IMR-90 (cell line): ENCODE data around the gene NKAP. TPM values are rescaled to one million over a fixed set of nuclear protein-coding genes. Genes with fewer than 3 reads are reported as not detected.

Experiments used
- ATAC-seq: fragments of 200-7000 bp; cut with Tn5 transposase; 2 replicates; pipeline ENCODE4 v1.9.1; 2020; ENCODE audit warnings: low read depth, mild to moderate bottlenecking, moderate library complexity
- Bru-seq: library from RNA; stranded (reverse); fragments of 400-500 nt; gene quantifications from one replicate; lab custom pipeline; 2021; lab: Mats Ljungman, UMichigan
- BruChase-seq, 2 experiments: library from RNA; stranded (reverse); fragments of 400-500 nt; gene quantifications; one replicate each; lab custom pipeline; 2021; lab: Mats Ljungman, UMichigan
- BruUV-seq: library from RNA; stranded (reverse); fragments of 400-500 nt; replicated peaks from 2 replicates; lab custom pipeline; 2021; lab: Mats Ljungman, UMichigan
- CTCF ChIA-PET: fragments of 300-600 bp; formaldehyde crosslinking; extraction: SDS; loops from one replicate; lab custom pipeline; 2021; ENCODE audit warnings: antibody characterized with exemption; lab: Yijun Ruan, JAX
- POLR2A ChIA-PET: fragments of 300-600 bp; sonication (Branson Sonifier 250); formaldehyde crosslinking; loops from one replicate; lab custom pipeline; 2022; ENCODE audit warnings: antibody characterized with exemption; ENCODE audit not compliant: unreplicated experiment; lab: Charles Lee
- DNase-seq: peaks from one replicate; pipeline ENCODE4 v3.0.0; 2013
- H2AFZ ChIP-seq: replicated peaks from 2 replicates; pipeline ENCODE3; 2013; ENCODE audit warnings: low read length, mild to moderate bottlenecking; ENCODE audit not compliant: poor library complexity
- H2AK5ac ChIP-seq: 2 replicates; pipeline ENCODE4 v1.6.1; 2013; ENCODE audit warnings: low read depth, low read length, inconsistent platforms
- H2AK9ac ChIP-seq: replicated peaks from 2 replicates; pipeline ENCODE3; 2013; ENCODE audit warnings: mild to moderate bottlenecking, low read depth, low read length, moderate library complexity; ENCODE audit not compliant: poor library complexity
- H2BK120ac ChIP-seq: 2 replicates; pipeline ENCODE4 v1.6.1; 2013; ENCODE audit warnings: low read depth, low read length, inconsistent platforms
- H2BK15ac ChIP-seq: 3 replicates; pipeline ENCODE4 v1.6.1; 2013; ENCODE audit warnings: low read depth, low read length, inconsistent platforms
- H2BK20ac ChIP-seq: 2 replicates; pipeline ENCODE4 v1.6.1; 2013; ENCODE audit warnings: low read depth, mild to moderate bottlenecking, inconsistent platforms, low read length, moderate library complexity
- H2BK5ac ChIP-seq: 2 replicates; pipeline ENCODE4 v1.6.1; 2013; ENCODE audit warnings: mild to moderate bottlenecking, low read depth, low read length, inconsistent platforms; ENCODE audit not compliant: poor library complexity, severe bottlenecking
- H3K14ac ChIP-seq: replicated peaks from 2 replicates; pipeline ENCODE4 v1.6.1; 2013; ENCODE audit warnings: low read depth, low read length, inconsistent platforms
- H3K18ac ChIP-seq: 2 replicates; pipeline ENCODE4 v1.6.1; 2013; ENCODE audit warnings: low read depth, low read length, control low read depth
- H3K23ac ChIP-seq: 2 replicates; pipeline ENCODE4 v1.6.1; 2013; ENCODE audit warnings: low read depth, low read length, inconsistent platforms
- H3K27ac ChIP-seq: 2 replicates; pipeline ENCODE4 v1.5.1; 2013; ENCODE audit warnings: mild to moderate bottlenecking, control low read depth, low read length; ENCODE audit not compliant: insufficient read depth
- H3K27me3 ChIP-seq: 2 replicates; pipeline ENCODE4 v1.6.1; 2013; ENCODE audit warnings: low read length; ENCODE audit not compliant: control insufficient read depth, insufficient read depth
- H3K36me3 ChIP-seq: 2 replicates; pipeline ENCODE4 v1.6.1; 2013; ENCODE audit warnings: low read length, mixed read lengths; ENCODE audit not compliant: control insufficient read depth, insufficient read depth
- H3K4ac ChIP-seq: 2 replicates; pipeline ENCODE4 v1.6.1; 2013; ENCODE audit warnings: low read depth, low read length, inconsistent platforms
- H3K4me1 ChIP-seq: 2 replicates; pipeline ENCODE4 v1.6.1; 2013; ENCODE audit warnings: low read length, mixed read lengths; ENCODE audit not compliant: control insufficient read depth, insufficient read depth
- H3K4me2 ChIP-seq: 2 replicates; pipeline ENCODE4 v1.6.1; 2013; ENCODE audit warnings: low read depth, mild to moderate bottlenecking, control low read depth, low read length, moderate library complexity
- H3K4me3 ChIP-seq: 2 replicates; pipeline ENCODE4 v1.5.1; 2013; ENCODE audit warnings: low read depth, mild to moderate bottlenecking, control low read depth, low read length, moderate library complexity; ENCODE audit not compliant: insufficient read depth
- H3K56ac ChIP-seq: 2 replicates; pipeline ENCODE4 v1.6.1; 2013; ENCODE audit warnings: low read length, inconsistent platforms; ENCODE audit not compliant: insufficient read depth; ENCODE audit errors: extremely low read depth
- H3K79me1 ChIP-seq, 2 experiments: 2 replicates each; pipeline ENCODE4 v1.6.1; 2013; ENCODE audit warnings: low read length in 2 of 2, inconsistent platforms in 1 of 2, low read depth in 1 of 2
- H3K9ac ChIP-seq: 2 replicates; pipeline ENCODE4 v1.6.1; 2013; ENCODE audit warnings: low read depth, low read length, control low read depth
- H3K9me1 ChIP-seq: 2 replicates; pipeline ENCODE4 v1.6.1; 2013; ENCODE audit warnings: low read length, inconsistent platforms; ENCODE audit not compliant: insufficient read depth
- H3K9me3 ChIP-seq: 2 replicates; pipeline ENCODE4 v1.6.1; 2013; ENCODE audit warnings: low read length; ENCODE audit not compliant: control insufficient read depth, insufficient read depth
- H4K20me1 ChIP-seq: 2 replicates; pipeline ENCODE4 v1.6.1; 2013; ENCODE audit warnings: low read length, inconsistent platforms; ENCODE audit not compliant: insufficient read depth
- H4K5ac ChIP-seq: 2 replicates; pipeline ENCODE4 v1.6.1; 2013; ENCODE audit warnings: mild to moderate bottlenecking, low read depth, low read length, control low read depth
- H4K8ac ChIP-seq, 2 experiments: 2 replicates each; pipeline ENCODE4 v1.6.1; 2013; ENCODE audit warnings: low read depth in 2 of 2, low read length in 2 of 2, control low read depth in 1 of 2, inconsistent platforms in 1 of 2
- H4K91ac ChIP-seq: 2 replicates; pipeline ENCODE4 v1.6.1; 2013; ENCODE audit warnings: low read depth, low read length, inconsistent platforms; ENCODE audit not compliant: insufficient read depth
- BHLHE40 ChIP-seq: fragments of 150-350 bp; IDR thresholded peaks from 2 replicates; pipeline ENCODE4 v1.6.1; 2016; ENCODE audit warnings: mild to moderate bottlenecking, low read depth, low read length
- MAZ ChIP-seq: IDR thresholded peaks from 2 replicates; pipeline ENCODE4 v1.6.1; 2012; ENCODE audit warnings: low read depth, mild to moderate bottlenecking, low read length, improper control_type of control experiment, moderate library complexity, borderline replicate concordance
- MXI1 ChIP-seq: IDR thresholded peaks from 2 replicates; pipeline ENCODE4 v1.6.1; 2012; ENCODE audit warnings: low read depth, mild to moderate bottlenecking, low read length, moderate library complexity, borderline replicate concordance
- NFE2L2 ChIP-seq: fragments of 150-350 bp; IDR thresholded peaks from 2 replicates; pipeline ENCODE4 v1.6.1; 2016; ENCODE audit warnings: low read depth, mild to moderate bottlenecking, low read length
- POLR2A ChIP-seq: IDR thresholded peaks from 2 replicates; pipeline ENCODE4 v1.6.1; 2012; ENCODE audit warnings: mild to moderate bottlenecking, low read depth, low read length
- RAD21 ChIP-seq: IDR thresholded peaks from 2 replicates; pipeline ENCODE4 v1.6.1; 2012; ENCODE audit warnings: low read length, improper control_type of control experiment
- RCOR1 ChIP-seq: IDR thresholded peaks from 2 replicates; pipeline ENCODE4 v1.6.1; 2012; ENCODE audit warnings: mild to moderate bottlenecking, low read length, improper control_type of control experiment; ENCODE audit not compliant: insufficient replicate concordance
- SMC3 ChIP-seq: fragments of 150-350 bp; IDR thresholded peaks from 2 replicates; pipeline ENCODE4 v1.6.1; 2016; ENCODE audit warnings: low read depth, mild to moderate bottlenecking, antibody characterized with exemption, low read length, moderate library complexity
- WGBS, 2 experiments: methylation state at CpG; one replicate each; pipeline versions ENCODE4 v1.1.5 to v1.1.7; 2013; ENCODE audit warnings: missing lambda C conversion rate in 2 of 2; ENCODE audit not compliant: insufficient read length in 1 of 2; ENCODE audit errors: extremely low coverage in 2 of 2; 5-methylcytosine and 5-hydroxymethylcytosine counted together
- dilution Hi-C: fragments of 300-500 bp; cut with HindIII; formaldehyde crosslinking; loops from one replicate; pipeline ENCODE4 v1.14.3; 2018; ENCODE audit warnings: low sequenced_read_pairs; ENCODE audit not compliant: unreplicated experiment
- in situ Hi-C: fragments of 300-500 bp; cut with MboI; formaldehyde crosslinking; loops from 3 replicates; pipeline ENCODE4 v1.14.3; 2019; ENCODE audit warnings: low sequenced_read_pairs, inconsistent platforms, mixed read lengths
- intact Hi-C: fragments of 100-400 bp; cut with micrococcal nuclease; formaldehyde crosslinking; loops from 2 replicates; pipeline ENCODE4 v1.10.0; 2022
- long read RNA-seq: library from polyadenylated mRNA; unstranded; transcript quantifications from one replicate; pipeline ENCODE4 v2.0.0, GENCODE V29; 2021; ENCODE audit not compliant: unreplicated experiment
- polyA plus RNA-seq, 3 experiments: library from polyadenylated mRNA; depleted of rRNA; stranded (reverse); fragments of >200 nt; gene quantifications; 2 replicates each; pipeline ENCODE4 v1.2.3, GENCODE V29; 2012; ENCODE audit warnings: low replicate concordance in 1 of 3
- total RNA-seq: library from RNA; depleted of rRNA; stranded (reverse); fragments of >200 nt; gene quantifications from 2 replicates; pipeline ENCODE4 v1.2.3, GENCODE V29; 2012; rRNA removed
- TF ChIP-seq, protein P1 (sequence below): fragments of 150-350 bp; IDR thresholded peaks from 2 replicates; pipeline ENCODE4 v1.6.1; 2016; ENCODE audit warnings: low read depth, mild to moderate bottlenecking, low read length, moderate library complexity, borderline replicate concordance

Gene NKAP
- total RNA-seq (1.3 and 2.5 TPM in 2 replicates), polyA plus RNA-seq (2012; rRNA removed) (2.7 TPM in 2 replicates), Bru-seq, nascent RNA (percentile 54 among the genes with signal in this experiment), BruChase-seq, experiment 1, labeled RNA remaining after a 6-hour chase (percentile 65 among the genes with signal in this experiment), BruChase-seq, experiment 2, labeled RNA remaining after a 2-hour chase (percentile 53 among the genes with signal in this experiment)
- 1.6 and 1.9 TPM in 2 replicates for polyA plus RNA-seq (2012; cell fraction: cytosol; rRNA removed)
- polyA plus RNA-seq (2012; cell fraction: nucleus; rRNA removed; ENCODE audit: low replicate concordance), result 1.0 and 1.1 TPM in 2 replicates
- long read RNA-seq, full-length matches to known transcripts, result 15 of 25 reads
- long read RNA-seq, partial matches to known transcripts, result 8 of 25 reads
- long read RNA-seq, other reads (novel, unspliced or antisense), result 2 of 25 reads

DNA sequence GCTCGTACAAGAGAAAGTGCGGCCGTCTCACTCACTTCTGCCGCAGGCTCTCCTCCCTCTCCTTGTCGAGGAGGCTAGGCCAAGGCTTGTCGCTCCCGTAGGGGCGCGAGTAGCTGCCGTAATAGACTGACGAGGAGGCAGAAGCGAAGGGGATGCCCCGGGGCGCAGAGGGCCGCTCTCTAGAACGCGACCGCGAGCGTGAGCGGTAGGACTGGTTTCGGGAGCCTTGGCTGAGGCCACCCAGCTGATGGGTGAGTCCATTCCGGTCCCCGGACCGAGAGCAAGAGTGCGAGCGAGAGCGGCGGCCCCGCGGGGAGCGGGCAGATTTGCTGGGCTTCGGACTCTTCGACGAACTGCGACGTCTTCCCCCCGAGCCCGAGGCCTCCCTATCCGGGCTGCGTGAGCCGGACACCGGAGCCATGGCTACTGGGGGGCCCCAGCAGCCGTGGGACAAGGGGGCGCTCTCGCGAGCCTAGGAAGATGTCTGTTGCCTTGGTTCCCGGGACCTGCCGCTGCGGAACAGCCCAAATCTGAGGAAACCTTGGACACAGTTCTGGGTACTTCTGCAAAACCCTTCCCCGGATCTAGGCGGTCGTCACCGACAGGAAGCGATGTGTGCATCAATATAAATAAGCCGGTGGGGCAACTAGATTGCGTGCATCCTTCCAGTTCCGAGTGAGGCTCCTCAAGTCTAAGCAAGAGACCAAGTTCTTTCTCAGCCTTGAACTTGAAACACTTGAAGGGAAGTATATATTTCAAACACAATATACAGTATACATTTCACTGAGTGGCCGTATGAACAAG, at the start of gene NKAP:
Gene NKAP (minus strand): TSS at position 567 of the 804 bp plus-strand sequence. CDS start 146 bp downstream, at position 421.
- Histone ChIP-seq H3K4ac (peak within 1 kb of the TSS; percentile 63), H2BK5ac (peak within 1 kb of the TSS; percentile 2), H3K18ac (no peak within 1 kb of the TSS), H4K5ac (peak within 1 kb of the TSS; percentile 53), H2BK20ac (no peak within 1 kb of the TSS), H2AK9ac (peak within 1 kb of the TSS; percentile 89), H4K91ac (no peak within 1 kb of the TSS), H3K79me1 (peaks cover 3% of the 10 kb centered on the region in 2 experiments; a peak in 1 of 4 replicates), H2AK5ac (no peak within 1 kb of the TSS), H3K27ac (peak within 1 kb of the TSS; percentile 62), H2AFZ (peak within 1 kb of the TSS; percentile 87), H4K8ac (peak within 1 kb of the TSS; percentile 76 to 91), H3K9ac (peak within 1 kb of the TSS; percentile 92), H3K4me1 (no peaks in the 10 kb centered on the region), H2BK15ac (no peak within 1 kb of the TSS), H3K27me3 (no peaks in the 10 kb centered on the region), H3K4me2 (peak within 1 kb of the TSS; percentile 89), H4K20me1 (no peaks in the 10 kb centered on the region), H3K56ac (peak within 1 kb of the TSS; percentile 32), H3K9me3 (no peaks in the 10 kb centered on the region), H3K36me3 (0 out of 2 replicates have a peak, but pooled peaks cover 2% of the 10 kb centered on the region), H3K14ac (peak within 1 kb of the TSS; percentile 74), H2BK120ac (no peak within 1 kb of the TSS), H3K23ac (0 out of 2 replicates have a peak within 1 kb of the TSS, but pooled peaks have one; percentile 64), H3K9me1 (no peaks in the 10 kb centered on the region), H3K4me3 (peak within 1 kb of the TSS; percentile 82)
- dilution Hi-C loops (no loop called here), in situ Hi-C loops (no loop called here), intact Hi-C loops (no loop called here)
- ATAC-seq, result peak; percentile 96
- BruUV-seq, result TSS peak; percentile 85
- DNase-seq, result peak; percentile 94
- CTCF ChIA-PET, result no interaction called here
- TF ChIP-seq MXI1 (no peak), RCOR1 (no peak), BHLHE40 (0 out of 2 replicates have a peak, but pooled peaks have one; percentile 17), MAZ (peak; percentile 53; the same call in 1 of the 2 replicates), SMC3 (no peak), NFE2L2 (no peak), POLR2A (peak; percentile 54; the same call in 1 of the 2 replicates), RAD21 (no peak)
- TF ChIP-seq, protein P1, sequence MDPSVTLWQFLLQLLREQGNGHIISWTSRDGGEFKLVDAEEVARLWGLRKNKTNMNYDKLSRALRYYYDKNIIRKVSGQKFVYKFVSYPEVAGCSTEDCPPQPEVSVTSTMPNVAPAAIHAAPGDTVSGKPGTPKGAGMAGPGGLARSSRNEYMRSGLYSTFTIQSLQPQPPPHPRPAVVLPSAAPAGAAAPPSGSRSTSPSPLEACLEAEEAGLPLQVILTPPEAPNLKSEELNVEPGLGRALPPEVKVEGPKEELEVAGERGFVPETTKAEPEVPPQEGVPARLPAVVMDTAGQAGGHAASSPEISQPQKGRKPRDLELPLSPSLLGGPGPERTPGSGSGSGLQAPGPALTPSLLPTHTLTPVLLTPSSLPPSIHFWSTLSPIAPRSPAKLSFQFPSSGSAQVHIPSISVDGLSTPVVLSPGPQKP, result no peak
- WGBS, 2 experiments, result 26% methylated on average over 23 of the region's 59 CpGs; no CpG with 5 or more reads in 1 of the 2 experiments
- POLR2A ChIA-PET, result no interaction called here
